Mucosa of descending colon (tissue), 3 donors: Measurements from ENCODE around the gene TF. TPM values are rescaled to one million over a fixed set of nuclear protein-coding genes. Genes with fewer than 3 reads are reported as not detected.

Experiments
- ATAC-seq: fragments of 200-7000 bp; cut with Tn5 transposase; one replicate; pipeline ENCODE4 v1.9.1; 2020; ENCODE audit warnings: mild to moderate bottlenecking, moderate library complexity
- DNase-seq, 3 donors: peaks; one replicate each; pipeline ENCODE4 v3.0.0-alpha.2; 2020
- H3K36me3 ChIP-seq: fragments of 200-600 bp; one replicate; pipeline ENCODE4 v1.8.0; 2021; ENCODE audit warnings: low read depth, mild to moderate bottlenecking
- H3K4me1 ChIP-seq: fragments of 200-600 bp; one replicate; pipeline ENCODE4 v1.8.0; 2021; ENCODE audit warnings: low read depth, mild to moderate bottlenecking
- H3K4me3 ChIP-seq: fragments of 200-600 bp; one replicate; pipeline ENCODE4 v1.8.0; 2021; ENCODE audit warnings: mild to moderate bottlenecking
- H3K9me3 ChIP-seq: fragments of 200-600 bp; one replicate; pipeline ENCODE4 v1.8.0; 2021; ENCODE audit warnings: mild to moderate bottlenecking
- intact Hi-C, 2 donors: fragments of 100-400 bp; cut with DNase I in 1 of 2; cut with micrococcal nuclease in 1 of 2; formaldehyde crosslinking; loops; one replicate each; pipeline versions ENCODE4 v1.11.0 to v1.11.1; 2022; cut with DNase I, micrococcal nuclease
- total RNA-seq, 3 donors: library from RNA; stranded (reverse); fragmentation: NEBNext Ultra II Directional in 2 of 3; extraction: Animal tissue kit (Norgen Biotek cat#: 25700) in 2 of 3; gene quantifications; one replicate each; pipeline versions ENCODE4 v1.2.1 to v1.2.4, GENCODE V29; 2021 to 2023
- TF ChIP-seq, protein P1 (sequence below): fragments of 200-600 bp; IDR thresholded peaks from one replicate; pipeline ENCODE4 v1.8.0; 2022; ENCODE audit warnings: antibody characterized with exemption, mild to moderate bottlenecking
- donor health status: DM: no; HTN: no; CAD: no; lungs with moderate emphysema.
- donor health status: DM: no; HTN: no; CAD: no.
- donor health status: DM: no; HTN: yes; CAD: no.

TF gene
- total RNA-seq, 3 donors from 2014 or later = 0.51 to 13.5 (median 4.6) TPM

DNA sequence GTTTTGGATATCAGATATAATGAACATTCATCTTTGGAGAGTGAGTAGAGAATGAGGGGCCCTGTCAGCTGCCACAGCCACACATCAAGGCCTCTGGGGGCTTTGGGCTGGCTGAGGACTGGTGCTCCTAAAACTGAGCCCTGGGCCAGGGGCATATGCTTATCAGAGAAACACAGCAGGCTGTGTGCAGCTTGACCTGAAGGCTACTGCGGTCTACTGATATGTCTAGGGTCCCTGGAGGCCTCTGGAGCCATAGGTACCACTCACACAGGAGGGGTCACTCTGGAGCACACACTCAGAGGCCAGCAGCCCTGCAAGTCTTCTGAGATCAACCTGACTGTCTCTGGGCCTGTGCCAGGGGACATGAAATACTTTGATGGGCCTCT lies 7.6 kb downstream of the TF start:
- no peaks in the 10 kb centered on the region for H3K4me1 ChIP-seq
- H3K9me3 ChIP-seq = no peaks in the 10 kb centered on the region
- H3K36me3 ChIP-seq = no peaks in the 10 kb centered on the region
- DNase-seq = no peak
- TF ChIP-seq, protein P1, sequence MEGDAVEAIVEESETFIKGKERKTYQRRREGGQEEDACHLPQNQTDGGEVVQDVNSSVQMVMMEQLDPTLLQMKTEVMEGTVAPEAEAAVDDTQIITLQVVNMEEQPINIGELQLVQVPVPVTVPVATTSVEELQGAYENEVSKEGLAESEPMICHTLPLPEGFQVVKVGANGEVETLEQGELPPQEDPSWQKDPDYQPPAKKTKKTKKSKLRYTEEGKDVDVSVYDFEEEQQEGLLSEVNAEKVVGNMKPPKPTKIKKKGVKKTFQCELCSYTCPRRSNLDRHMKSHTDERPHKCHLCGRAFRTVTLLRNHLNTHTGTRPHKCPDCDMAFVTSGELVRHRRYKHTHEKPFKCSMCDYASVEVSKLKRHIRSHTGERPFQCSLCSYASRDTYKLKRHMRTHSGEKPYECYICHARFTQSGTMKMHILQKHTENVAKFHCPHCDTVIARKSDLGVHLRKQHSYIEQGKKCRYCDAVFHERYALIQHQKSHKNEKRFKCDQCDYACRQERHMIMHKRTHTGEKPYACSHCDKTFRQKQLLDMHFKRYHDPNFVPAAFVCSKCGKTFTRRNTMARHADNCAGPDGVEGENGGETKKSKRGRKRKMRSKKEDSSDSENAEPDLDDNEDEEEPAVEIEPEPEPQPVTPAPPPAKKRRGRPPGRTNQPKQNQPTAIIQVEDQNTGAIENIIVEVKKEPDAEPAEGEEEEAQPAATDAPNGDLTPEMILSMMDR = no peak
- H3K4me3 ChIP-seq = no peak overlapping the region
- intact Hi-C loops = no loop called here
- ATAC-seq = no peak

DNA sequence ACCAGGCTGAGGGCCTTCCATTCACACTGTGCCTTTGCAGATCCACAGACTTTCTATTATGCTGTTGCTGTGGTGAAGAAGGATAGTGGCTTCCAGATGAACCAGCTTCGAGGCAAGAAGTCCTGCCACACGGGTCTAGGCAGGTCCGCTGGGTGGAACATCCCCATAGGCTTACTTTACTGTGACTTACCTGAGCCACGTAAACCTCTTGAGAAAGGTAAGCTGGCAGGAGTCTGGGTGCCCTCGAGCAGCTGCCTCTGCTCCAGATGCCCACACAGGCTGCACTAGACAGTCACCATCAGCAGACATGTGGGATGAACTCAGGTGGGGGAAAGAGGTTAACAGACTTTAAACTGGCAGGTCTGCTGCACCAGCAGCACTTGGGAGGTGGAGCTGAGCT lies 8.3 kb downstream of the TF start:
- TF ChIP-seq, protein P1 = no peak
- intact Hi-C loops = no loop called here
- Histone ChIP-seq H3K4me3 (no peak overlapping the region), H3K9me3 (no peaks in the 10 kb centered on the region), H3K36me3 (no peaks in the 10 kb centered on the region), H3K4me1 (no peaks in the 10 kb centered on the region)
- no peak for DNase-seq
- no peak for ATAC-seq

DNA sequence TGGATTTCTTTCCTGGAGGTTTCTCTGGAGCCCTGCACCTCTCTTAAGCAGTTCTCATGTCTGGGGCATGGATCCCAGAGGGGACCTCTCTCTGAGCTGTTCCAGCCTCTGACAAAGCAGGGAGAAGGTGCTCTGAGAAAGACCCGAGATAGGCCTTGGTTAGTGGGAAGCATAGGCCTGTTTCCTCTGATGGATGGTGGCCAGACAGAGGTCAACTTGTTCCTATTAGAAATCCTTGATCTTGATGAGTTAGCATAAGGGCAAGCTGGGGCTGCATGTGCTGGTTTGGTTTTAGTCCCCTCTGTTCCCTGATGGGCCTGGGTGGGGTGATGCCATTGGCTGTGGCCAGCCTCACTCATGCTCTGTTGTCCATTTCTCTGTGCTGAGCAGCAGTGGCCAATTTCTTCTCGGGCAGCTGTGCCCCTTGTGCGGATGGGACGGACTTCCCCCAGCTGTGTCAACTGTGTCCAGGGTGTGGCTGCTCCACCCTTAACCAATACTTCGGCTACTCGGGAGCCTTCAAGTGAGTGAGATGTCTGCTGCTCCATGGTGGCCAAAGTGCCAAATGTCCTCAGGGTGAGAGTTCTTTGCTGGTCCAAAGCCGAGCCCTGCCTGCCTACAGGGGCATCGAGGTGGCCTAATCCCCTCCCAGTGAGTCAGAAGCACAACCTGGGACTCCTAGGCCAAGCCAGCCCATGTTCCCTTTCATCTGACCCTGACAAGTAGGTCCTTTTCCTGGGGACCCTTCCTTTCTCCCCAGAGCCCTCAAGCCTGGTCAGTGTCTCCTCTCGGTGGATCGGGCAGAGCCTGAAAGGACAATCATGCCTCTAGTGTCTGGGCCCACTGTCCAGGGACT lies 9.0 kb downstream of the TF start:
- TF ChIP-seq, protein P1 = no peak
- intact Hi-C loops = no loop called here
- H3K4me3 ChIP-seq = no peak overlapping the region
- H3K36me3 ChIP-seq = no peaks in the 10 kb centered on the region
- H3K9me3 ChIP-seq = no peaks in the 10 kb centered on the region
- DNase-seq (no peak), ATAC-seq (peak; percentile 47)
- no peaks in the 10 kb centered on the region for H3K4me1 ChIP-seq

DNA sequence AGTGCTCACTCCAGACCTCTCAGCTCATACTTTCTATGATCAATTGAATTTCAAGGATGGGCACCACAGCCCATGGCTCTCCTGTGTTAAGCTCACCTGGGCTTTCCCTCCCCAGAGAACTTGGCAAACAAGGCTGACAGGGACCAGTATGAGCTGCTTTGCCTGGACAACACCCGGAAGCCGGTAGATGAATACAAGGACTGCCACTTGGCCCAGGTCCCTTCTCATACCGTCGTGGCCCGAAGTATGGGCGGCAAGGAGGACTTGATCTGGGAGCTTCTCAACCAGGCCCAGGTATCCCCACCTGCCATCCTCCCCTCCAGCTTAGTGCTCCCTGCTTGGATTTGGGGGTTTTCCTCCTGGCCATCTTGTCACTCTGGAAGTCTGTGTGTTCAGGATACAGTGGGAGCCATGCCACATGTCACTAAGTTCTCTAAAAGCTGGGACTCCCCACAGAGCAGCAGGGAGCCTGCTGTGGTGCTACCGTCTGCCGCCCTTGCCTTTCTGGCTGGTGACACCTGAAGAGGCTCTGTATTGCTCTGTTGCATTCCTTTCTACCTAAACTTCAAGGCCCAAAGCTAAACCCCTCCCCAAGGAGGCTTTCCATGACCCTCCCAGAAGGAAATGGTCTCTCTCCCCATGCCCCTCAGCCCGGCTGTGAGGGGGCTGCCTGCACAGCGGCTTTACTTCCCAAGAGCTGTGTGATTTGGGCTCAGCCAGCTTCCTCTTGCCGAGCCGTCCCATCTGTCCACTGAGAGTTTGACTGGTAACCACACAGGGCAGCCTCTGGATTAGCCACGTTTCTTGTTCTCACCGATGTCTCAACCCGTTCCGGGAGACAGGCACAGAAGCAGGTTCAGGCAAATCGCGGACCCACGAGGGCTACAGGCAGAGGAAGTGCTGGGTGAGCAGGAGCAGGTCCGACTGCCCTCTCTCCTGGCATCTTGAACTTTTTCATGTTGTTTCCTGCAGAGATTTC lies 10.8 kb downstream of the TF start:
- Histone ChIP-seq H3K36me3 (no peaks in the 10 kb centered on the region), H3K4me3 (no peak overlapping the region), H3K4me1 (no peaks in the 10 kb centered on the region), H3K9me3 (no peaks in the 10 kb centered on the region)
- ATAC-seq (no peak), DNase-seq (no peak)
- intact Hi-C loops = no loop called here
- TF ChIP-seq, protein P1 = no peak

DNA sequence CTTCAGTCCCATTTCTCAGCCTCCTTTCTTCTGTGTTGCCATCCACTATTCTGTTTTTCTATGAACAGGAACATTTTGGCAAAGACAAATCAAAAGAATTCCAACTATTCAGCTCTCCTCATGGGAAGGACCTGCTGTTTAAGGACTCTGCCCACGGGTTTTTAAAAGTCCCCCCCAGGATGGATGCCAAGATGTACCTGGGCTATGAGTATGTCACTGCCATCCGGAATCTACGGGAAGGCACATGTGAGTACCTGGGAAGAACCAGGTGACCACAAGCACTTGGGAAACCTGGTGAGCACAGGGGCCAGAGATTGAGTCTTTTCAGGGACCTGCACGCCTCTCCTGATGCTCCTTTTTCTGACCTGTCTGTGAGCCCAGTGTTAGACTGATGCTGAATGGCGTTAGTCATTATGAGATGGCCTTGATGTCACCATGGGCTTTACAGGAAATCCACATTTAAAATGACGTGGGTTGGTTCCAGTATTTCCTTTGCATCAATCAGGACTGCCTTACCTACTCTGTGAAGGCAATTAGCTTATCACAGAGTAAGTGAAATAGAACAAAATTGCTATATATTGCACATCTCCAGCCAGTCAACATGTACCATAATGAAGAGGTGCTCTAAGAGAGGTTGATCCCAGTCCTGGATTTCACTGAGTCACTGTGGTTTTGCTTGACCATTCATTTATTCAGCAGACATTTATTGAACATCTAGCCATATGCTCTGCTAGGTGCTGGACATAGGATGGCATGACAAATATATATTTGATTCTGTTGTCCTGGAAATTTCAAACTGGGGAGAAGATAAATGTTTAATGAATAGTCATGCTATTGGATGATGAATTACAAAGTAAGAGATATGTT lies 11.7 kb downstream of the TF start:
- TF ChIP-seq, protein P1 = no peak
- ATAC-seq (no peak), DNase-seq (no peak)
- Histone ChIP-seq H3K4me3 (no peak overlapping the region), H3K9me3 (no peaks in the 10 kb centered on the region), H3K4me1 (no peaks in the 10 kb centered on the region), H3K36me3 (no peaks in the 10 kb centered on the region)
- intact Hi-C loops = no loop called here
